GM23338 (cell line): ENCODE data around the gene RXFP2. TPM values are rescaled to one million over a fixed set of nuclear protein-coding genes. Genes with fewer than 3 reads are reported as not detected.

Experiments
- ATAC-seq: fragments of 200-7000 bp; cut with Tn5 transposase; 3 replicates; pipeline ENCODE4 v1.9.1; 2020
- DNase-seq: peaks from one replicate; pipeline ENCODE4 v3.0.0-alpha.2; 2015; ENCODE audit warnings: low spot score
- H2AFZ ChIP-seq: fragments of 200-600 bp; sonication (generic); 2 replicates; pipeline ENCODE4 v1.8.0; 2016; ENCODE audit warnings: antibody characterized with exemption, mild to moderate bottlenecking, moderate library complexity
- H3F3A ChIP-seq: fragments of 200-600 bp; sonication (generic); replicated peaks from 2 replicates; pipeline ENCODE4 v1.8.0; 2017; ENCODE audit warnings: antibody characterized with exemption, mixed run types, low read depth
- H3K27ac ChIP-seq: fragments of 200-600 bp; sonication (generic); 2 replicates; pipeline ENCODE4 v1.6.1; 2016; ENCODE audit warnings: low read depth
- H3K27me3 ChIP-seq: fragments of 200-600 bp; sonication (generic); 2 replicates; pipeline ENCODE4 v1.8.0; 2016; ENCODE audit warnings: mild to moderate bottlenecking, mixed run types, moderate library complexity; ENCODE audit not compliant: insufficient read depth
- H3K36me3 ChIP-seq: fragments of 200-600 bp; sonication (generic); 2 replicates; pipeline ENCODE4 v1.8.0; 2016; ENCODE audit warnings: mild to moderate bottlenecking; ENCODE audit not compliant: insufficient read depth
- H3K4me1 ChIP-seq: fragments of 200-600 bp; sonication (generic); 2 replicates; pipeline ENCODE4 v1.8.0; 2016; ENCODE audit warnings: mild to moderate bottlenecking, moderate library complexity; ENCODE audit not compliant: insufficient read depth
- H3K4me2 ChIP-seq: fragments of 200-600 bp; sonication (generic); 2 replicates; pipeline ENCODE4 v1.7.1; 2017; ENCODE audit warnings: mixed run types
- H3K4me3 ChIP-seq: fragments of 200-600 bp; sonication (generic); 2 replicates; pipeline ENCODE4 v1.6.1; 2016; ENCODE audit warnings: mixed run types
- H3K79me2 ChIP-seq: fragments of 200-600 bp; sonication (generic); replicated peaks from 2 replicates; pipeline ENCODE4 v1.8.0; 2017; ENCODE audit warnings: mild to moderate bottlenecking; ENCODE audit not compliant: insufficient read depth
- H3K9me2 ChIP-seq: fragments of 200-600 bp; sonication (generic); 2 replicates; pipeline ENCODE4 v1.8.0; 2017; ENCODE audit not compliant: insufficient read depth
- H4K20me1 ChIP-seq: fragments of 200-600 bp; sonication (generic); replicated peaks from 2 replicates; pipeline ENCODE4 v1.8.0; 2017; ENCODE audit warnings: mild to moderate bottlenecking; ENCODE audit not compliant: insufficient read depth
- H3K27ac Mint-ChIP-seq: 2 replicates; pipeline ENCODE4 v1.8.0; 2020; ENCODE audit warnings: inconsistent platforms, mild to moderate bottlenecking, moderate library complexity, mixed read lengths
- H3K27me3 Mint-ChIP-seq: 3 replicates; pipeline ENCODE4 v1.8.0; 2022; ENCODE audit warnings: low read depth, mild to moderate bottlenecking, moderate library complexity, mixed read lengths, inconsistent platforms; ENCODE audit not compliant: insufficient read depth, poor library complexity
- H3K36me3 Mint-ChIP-seq: 3 replicates; pipeline ENCODE4 v1.8.0; 2021; ENCODE audit warnings: low read depth, mild to moderate bottlenecking, inconsistent platforms, moderate library complexity, mixed read lengths
- H3K4me1 Mint-ChIP-seq: 3 replicates; pipeline ENCODE4 v1.8.0; 2020; ENCODE audit warnings: mild to moderate bottlenecking, inconsistent platforms, mixed read lengths
- H3K4me3 Mint-ChIP-seq: 3 replicates; pipeline ENCODE4 v1.8.0; 2021; ENCODE audit warnings: moderate library complexity, mild to moderate bottlenecking, inconsistent platforms, mixed read lengths
- H3K9me3 Mint-ChIP-seq: 3 replicates; pipeline ENCODE4 v1.8.0; 2020; ENCODE audit warnings: moderate library complexity, mild to moderate bottlenecking, inconsistent platforms, mixed read lengths
- CREB1 ChIP-seq: fragments of 250-450 bp; sonication (Bioruptor Pico); IDR thresholded peaks from 2 replicates; pipeline ENCODE4 v1.5.0; 2020; ENCODE audit warnings: low read depth, mild to moderate bottlenecking, moderate library complexity
- EZH2 ChIP-seq: fragments of 200-600 bp; sonication (generic); IDR thresholded peaks from one replicate; pipeline ENCODE4 v1.8.0; 2017; ENCODE audit warnings: antibody characterized with exemption, mild to moderate bottlenecking, low read depth; ENCODE audit not compliant: unreplicated experiment
- EZH2phosphoT487 ChIP-seq: fragments of 200-600 bp; sonication (generic); IDR thresholded peaks from one replicate; pipeline ENCODE4 v1.8.1; 2018; ENCODE audit warnings: antibody characterized with exemption; ENCODE audit not compliant: unreplicated experiment
- JUNB ChIP-seq: IDR thresholded peaks from one replicate; pipeline ENCODE4 v1.6.1; 2016; ENCODE audit warnings: antibody characterized with exemption; ENCODE audit not compliant: unreplicated experiment
- NANOG ChIP-seq: IDR thresholded peaks from 2 replicates; pipeline ENCODE4 v1.6.1; 2016; ENCODE audit warnings: antibody characterized with exemption, borderline replicate concordance
- POLR2AphosphoS5 ChIP-seq: IDR thresholded peaks from 2 replicates; pipeline ENCODE4 v1.6.1; 2016; ENCODE audit warnings: antibody characterized with exemption, low read depth
- STAT1 ChIP-seq: IDR thresholded peaks from one replicate; pipeline ENCODE4 v1.6.1; 2016; ENCODE audit warnings: antibody characterized with exemption; ENCODE audit not compliant: unreplicated experiment
- ZNF114 ChIP-seq: fragments of 250-450 bp; sonication (Bioruptor Pico); IDR thresholded peaks from 2 replicates; pipeline ENCODE4 v1.5.0; 2020; ENCODE audit warnings: mild to moderate bottlenecking, moderate library complexity
- ZNF331 ChIP-seq: fragments of 250-450 bp; sonication (Bioruptor Pico); IDR thresholded peaks from 2 replicates; pipeline ENCODE4 v1.5.0; 2020; ENCODE audit warnings: low read depth, mild to moderate bottlenecking, moderate library complexity
- polyA plus RNA-seq: library from polyadenylated mRNA; unstranded; fragments of >200 nt; fragmentation: Nextera tagmentation; extraction: Ambion mirVana; gene quantifications from 2 replicates; pipeline ENCODE4 v1.2.1, GENCODE V29; 2016
- total RNA-seq: library from RNA; depleted of rRNA; stranded (reverse); fragments of >200 nt; shearing (Covaris generic); gene quantifications from 2 replicates; pipeline ENCODE4 v1.2.3, GENCODE V29; 2014
- TF ChIP-seq, protein P1 (sequence below): IDR thresholded peaks from one replicate; pipeline ENCODE4 v1.6.1; 2018; ENCODE audit warnings: antibody characterized with exemption; ENCODE audit not compliant: unreplicated experiment
- TF ChIP-seq, protein P2 (sequence below): IDR thresholded peaks from 2 replicates; pipeline ENCODE4 v1.6.1; 2016; ENCODE audit warnings: antibody characterized with exemption
- TF ChIP-seq, protein P3 (sequence below): fragments of 250-450 bp; sonication (Bioruptor Pico); IDR thresholded peaks from 2 replicates; pipeline ENCODE4 v1.5.0; 2020; ENCODE audit warnings: mild to moderate bottlenecking, moderate library complexity
- TF ChIP-seq, protein P4 (sequence below), 2 experiments: fragments of 200-600 bp in 1 of 2; sonication (generic) in 1 of 2; conservative IDR thresholded peaks; 2 replicates each; pipeline versions ENCODE4 v1.5.1 to v1.6.1; 2016 to 2017; ENCODE audit warnings: antibody characterized with exemption in 2 of 2, low read depth in 2 of 2, mild to moderate bottlenecking in 2 of 2, moderate library complexity in 1 of 2

The RXFP2 gene
- total and polyA plus RNA-seq, 2 experiments from 2014 or later, result not detected

DNA sequence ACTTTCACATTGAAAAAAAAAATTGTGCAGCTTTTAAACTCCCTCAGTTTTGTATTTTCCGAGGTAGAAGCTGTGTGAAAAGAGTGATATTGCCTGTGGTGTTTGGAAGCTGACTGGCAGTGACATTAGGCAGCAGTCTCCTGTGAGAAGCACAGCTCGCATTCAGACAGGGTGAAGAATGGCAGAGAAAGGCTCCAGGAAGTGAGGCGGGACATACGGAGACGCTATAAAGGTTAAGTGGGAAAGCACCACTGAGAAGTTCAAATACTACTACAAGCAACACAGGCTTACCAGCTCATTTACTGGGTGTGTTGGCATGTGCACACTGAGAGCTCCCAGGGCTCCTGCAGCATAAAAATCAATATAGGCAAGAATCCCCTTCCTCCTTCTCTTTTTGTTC, 88.4 kb downstream of the RXFP2 start:
- Histone ChIP-seq H3K36me3 (no peaks in the 10 kb centered on the region), H3K79me2 (no peaks in the 10 kb centered on the region), H3K9me2 (no peaks in the 10 kb centered on the region), H3K4me1 (peaks cover 17% of the 10 kb centered on the region), H3F3A (no peaks in the 10 kb centered on the region), H4K20me1 (no peaks in the 10 kb centered on the region), H3K4me2 (no peak overlapping the region), H2AFZ (peak overlapping the region; percentile 5; the same call in 1 of the 2 replicates), H3K27ac (no peak overlapping the region), H3K27me3 (no peaks in the 10 kb centered on the region), H3K4me3 (no peak overlapping the region)
- H3K27me3 Mint-ChIP-seq, result peaks cover 4% of the 10 kb centered on the region
- H3K4me3 Mint-ChIP-seq, result no peak overlapping the region
- ATAC-seq (peak; percentile 58), DNase-seq (no peak)
- no peaks in the 10 kb centered on the region for H3K9me3 Mint-ChIP-seq
- peaks cover 20% of the 10 kb centered on the region for H3K4me1 Mint-ChIP-seq
- H3K27ac Mint-ChIP-seq, result no peak overlapping the region
- no peaks in the 10 kb centered on the region for H3K36me3 Mint-ChIP-seq
- TF ChIP-seq ZNF114 (no peak), CREB1 (CRISPR knock-in tag) (no peak), EZH2 (no peak), ZNF331 (CRISPR knock-in tag) (no peak), NANOG (no peak), POLR2AphosphoS5 (no peak), STAT1 (no peak), JUNB (no peak), EZH2phosphoT487 (no peak)
- TF ChIP-seq, protein P1, sequence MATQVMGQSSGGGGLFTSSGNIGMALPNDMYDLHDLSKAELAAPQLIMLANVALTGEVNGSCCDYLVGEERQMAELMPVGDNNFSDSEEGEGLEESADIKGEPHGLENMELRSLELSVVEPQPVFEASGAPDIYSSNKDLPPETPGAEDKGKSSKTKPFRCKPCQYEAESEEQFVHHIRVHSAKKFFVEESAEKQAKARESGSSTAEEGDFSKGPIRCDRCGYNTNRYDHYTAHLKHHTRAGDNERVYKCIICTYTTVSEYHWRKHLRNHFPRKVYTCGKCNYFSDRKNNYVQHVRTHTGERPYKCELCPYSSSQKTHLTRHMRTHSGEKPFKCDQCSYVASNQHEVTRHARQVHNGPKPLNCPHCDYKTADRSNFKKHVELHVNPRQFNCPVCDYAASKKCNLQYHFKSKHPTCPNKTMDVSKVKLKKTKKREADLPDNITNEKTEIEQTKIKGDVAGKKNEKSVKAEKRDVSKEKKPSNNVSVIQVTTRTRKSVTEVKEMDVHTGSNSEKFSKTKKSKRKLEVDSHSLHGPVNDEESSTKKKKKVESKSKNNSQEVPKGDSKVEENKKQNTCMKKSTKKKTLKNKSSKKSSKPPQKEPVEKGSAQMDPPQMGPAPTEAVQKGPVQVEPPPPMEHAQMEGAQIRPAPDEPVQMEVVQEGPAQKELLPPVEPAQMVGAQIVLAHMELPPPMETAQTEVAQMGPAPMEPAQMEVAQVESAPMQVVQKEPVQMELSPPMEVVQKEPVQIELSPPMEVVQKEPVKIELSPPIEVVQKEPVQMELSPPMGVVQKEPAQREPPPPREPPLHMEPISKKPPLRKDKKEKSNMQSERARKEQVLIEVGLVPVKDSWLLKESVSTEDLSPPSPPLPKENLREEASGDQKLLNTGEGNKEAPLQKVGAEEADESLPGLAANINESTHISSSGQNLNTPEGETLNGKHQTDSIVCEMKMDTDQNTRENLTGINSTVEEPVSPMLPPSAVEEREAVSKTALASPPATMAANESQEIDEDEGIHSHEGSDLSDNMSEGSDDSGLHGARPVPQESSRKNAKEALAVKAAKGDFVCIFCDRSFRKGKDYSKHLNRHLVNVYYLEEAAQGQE, result no peak
- TF ChIP-seq, protein P2, sequence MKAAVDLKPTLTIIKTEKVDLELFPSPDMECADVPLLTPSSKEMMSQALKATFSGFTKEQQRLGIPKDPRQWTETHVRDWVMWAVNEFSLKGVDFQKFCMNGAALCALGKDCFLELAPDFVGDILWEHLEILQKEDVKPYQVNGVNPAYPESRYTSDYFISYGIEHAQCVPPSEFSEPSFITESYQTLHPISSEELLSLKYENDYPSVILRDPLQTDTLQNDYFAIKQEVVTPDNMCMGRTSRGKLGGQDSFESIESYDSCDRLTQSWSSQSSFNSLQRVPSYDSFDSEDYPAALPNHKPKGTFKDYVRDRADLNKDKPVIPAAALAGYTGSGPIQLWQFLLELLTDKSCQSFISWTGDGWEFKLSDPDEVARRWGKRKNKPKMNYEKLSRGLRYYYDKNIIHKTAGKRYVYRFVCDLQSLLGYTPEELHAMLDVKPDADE, result no peak
- TF ChIP-seq, protein P3, sequence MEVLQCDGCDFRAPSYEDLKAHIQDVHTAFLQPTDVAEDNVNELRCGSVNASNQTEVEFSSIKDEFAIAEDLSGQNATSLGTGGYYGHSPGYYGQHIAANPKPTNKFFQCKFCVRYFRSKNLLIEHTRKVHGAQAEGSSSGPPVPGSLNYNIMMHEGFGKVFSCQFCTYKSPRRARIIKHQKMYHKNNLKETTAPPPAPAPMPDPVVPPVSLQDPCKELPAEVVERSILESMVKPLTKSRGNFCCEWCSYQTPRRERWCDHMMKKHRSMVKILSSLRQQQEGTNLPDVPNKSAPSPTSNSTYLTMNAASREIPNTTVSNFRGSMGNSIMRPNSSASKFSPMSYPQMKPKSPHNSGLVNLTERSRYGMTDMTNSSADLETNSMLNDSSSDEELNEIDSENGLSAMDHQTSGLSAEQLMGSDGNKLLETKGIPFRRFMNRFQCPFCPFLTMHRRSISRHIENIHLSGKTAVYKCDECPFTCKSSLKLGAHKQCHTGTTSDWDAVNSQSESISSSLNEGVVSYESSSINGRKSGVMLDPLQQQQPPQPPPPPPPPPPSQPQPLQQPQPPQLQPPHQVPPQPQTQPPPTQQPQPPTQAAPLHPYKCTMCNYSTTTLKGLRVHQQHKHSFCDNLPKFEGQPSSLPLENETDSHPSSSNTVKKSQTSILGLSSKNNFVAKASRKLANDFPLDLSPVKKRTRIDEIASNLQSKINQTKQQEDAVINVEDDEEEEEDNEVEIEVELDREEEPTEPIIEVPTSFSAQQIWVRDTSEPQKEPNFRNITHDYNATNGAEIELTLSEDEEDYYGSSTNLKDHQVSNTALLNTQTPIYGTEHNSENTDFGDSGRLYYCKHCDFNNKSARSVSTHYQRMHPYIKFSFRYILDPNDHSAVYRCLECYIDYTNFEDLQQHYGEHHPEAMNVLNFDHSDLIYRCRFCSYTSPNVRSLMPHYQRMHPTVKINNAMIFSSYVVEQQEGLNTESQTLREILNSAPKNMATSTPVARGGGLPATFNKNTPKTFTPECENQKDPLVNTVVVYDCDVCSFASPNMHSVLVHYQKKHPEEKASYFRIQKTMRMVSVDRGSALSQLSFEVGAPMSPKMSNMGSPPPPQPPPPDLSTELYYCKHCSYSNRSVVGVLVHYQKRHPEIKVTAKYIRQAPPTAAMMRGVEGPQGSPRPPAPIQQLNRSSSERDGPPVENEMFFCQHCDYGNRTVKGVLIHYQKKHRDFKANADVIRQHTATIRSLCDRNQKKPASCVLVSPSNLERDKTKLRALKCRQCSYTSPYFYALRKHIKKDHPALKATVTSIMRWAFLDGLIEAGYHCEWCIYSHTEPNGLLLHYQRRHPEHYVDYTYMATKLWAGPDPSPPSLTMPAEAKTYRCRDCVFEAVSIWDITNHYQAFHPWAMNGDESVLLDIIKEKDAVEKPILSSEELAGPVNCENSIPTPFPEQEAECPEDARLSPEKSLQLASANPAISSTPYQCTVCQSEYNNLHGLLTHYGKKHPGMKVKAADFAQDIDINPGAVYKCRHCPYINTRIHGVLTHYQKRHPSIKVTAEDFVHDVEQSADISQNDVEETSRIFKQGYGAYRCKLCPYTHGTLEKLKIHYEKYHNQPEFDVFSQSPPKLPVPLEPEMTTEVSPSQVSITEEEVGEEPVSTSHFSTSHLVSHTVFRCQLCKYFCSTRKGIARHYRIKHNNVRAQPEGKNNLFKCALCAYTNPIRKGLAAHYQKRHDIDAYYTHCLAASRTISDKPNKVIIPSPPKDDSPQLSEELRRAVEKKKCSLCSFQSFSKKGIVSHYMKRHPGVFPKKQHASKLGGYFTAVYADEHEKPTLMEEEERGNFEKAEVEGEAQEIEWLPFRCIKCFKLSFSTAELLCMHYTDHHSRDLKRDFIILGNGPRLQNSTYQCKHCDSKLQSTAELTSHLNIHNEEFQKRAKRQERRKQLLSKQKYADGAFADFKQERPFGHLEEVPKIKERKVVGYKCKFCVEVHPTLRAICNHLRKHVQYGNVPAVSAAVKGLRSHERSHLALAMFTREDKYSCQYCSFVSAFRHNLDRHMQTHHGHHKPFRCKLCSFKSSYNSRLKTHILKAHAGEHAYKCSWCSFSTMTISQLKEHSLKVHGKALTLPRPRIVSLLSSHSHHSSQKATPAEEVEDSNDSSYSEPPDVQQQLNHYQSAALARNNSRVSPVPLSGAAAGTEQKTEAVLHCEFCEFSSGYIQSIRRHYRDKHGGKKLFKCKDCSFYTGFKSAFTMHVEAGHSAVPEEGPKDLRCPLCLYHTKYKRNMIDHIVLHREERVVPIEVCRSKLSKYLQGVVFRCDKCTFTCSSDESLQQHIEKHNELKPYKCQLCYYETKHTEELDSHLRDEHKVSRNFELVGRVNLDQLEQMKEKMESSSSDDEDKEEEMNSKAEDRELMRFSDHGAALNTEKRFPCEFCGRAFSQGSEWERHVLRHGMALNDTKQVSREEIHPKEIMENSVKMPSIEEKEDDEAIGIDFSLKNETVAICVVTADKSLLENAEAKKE (CRISPR knock-in tag), result no peak
- TF ChIP-seq, protein P4, sequence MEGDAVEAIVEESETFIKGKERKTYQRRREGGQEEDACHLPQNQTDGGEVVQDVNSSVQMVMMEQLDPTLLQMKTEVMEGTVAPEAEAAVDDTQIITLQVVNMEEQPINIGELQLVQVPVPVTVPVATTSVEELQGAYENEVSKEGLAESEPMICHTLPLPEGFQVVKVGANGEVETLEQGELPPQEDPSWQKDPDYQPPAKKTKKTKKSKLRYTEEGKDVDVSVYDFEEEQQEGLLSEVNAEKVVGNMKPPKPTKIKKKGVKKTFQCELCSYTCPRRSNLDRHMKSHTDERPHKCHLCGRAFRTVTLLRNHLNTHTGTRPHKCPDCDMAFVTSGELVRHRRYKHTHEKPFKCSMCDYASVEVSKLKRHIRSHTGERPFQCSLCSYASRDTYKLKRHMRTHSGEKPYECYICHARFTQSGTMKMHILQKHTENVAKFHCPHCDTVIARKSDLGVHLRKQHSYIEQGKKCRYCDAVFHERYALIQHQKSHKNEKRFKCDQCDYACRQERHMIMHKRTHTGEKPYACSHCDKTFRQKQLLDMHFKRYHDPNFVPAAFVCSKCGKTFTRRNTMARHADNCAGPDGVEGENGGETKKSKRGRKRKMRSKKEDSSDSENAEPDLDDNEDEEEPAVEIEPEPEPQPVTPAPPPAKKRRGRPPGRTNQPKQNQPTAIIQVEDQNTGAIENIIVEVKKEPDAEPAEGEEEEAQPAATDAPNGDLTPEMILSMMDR (conservative IDR thresholded peaks at IDR 0.05; ENCODE audit: low read depth in 2 of 2), result no peak
